ENCODE measurements around the gene FAM13C.

DNA sequence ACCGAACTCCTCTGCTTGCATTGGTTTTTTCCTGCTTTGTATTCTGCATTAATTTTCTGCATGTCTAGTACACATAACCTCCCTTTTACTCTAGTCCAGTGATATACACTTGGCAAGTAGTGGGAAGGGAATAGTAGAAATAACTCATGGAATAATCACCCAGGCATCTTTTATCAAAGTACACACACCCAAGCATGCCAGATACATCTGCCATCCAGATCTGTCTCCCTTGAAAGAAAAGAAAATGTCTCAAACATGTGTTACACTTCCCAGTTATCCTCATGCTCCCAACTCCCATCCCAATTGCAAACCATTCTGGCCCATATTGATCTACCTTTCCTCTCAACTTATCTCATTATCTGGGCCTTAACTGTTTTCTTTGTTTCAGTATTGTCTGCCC is 106.9 kb downstream of the FAM13C start:
- TF ChIP-seq, protein P1, sequence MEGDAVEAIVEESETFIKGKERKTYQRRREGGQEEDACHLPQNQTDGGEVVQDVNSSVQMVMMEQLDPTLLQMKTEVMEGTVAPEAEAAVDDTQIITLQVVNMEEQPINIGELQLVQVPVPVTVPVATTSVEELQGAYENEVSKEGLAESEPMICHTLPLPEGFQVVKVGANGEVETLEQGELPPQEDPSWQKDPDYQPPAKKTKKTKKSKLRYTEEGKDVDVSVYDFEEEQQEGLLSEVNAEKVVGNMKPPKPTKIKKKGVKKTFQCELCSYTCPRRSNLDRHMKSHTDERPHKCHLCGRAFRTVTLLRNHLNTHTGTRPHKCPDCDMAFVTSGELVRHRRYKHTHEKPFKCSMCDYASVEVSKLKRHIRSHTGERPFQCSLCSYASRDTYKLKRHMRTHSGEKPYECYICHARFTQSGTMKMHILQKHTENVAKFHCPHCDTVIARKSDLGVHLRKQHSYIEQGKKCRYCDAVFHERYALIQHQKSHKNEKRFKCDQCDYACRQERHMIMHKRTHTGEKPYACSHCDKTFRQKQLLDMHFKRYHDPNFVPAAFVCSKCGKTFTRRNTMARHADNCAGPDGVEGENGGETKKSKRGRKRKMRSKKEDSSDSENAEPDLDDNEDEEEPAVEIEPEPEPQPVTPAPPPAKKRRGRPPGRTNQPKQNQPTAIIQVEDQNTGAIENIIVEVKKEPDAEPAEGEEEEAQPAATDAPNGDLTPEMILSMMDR (conservative IDR thresholded peaks at IDR 0.05; ENCODE audit: low read depth, low read length) = no peak
- no peak for TF ChIP-seq RAD21 (IDR thresholded peaks at IDR 0.05; ENCODE audit: low read length)
- no peak for TF ChIP-seq MAFK (IDR thresholded peaks at IDR 0.05; ENCODE audit: low read depth, low read length)
- TF ChIP-seq CEBPB (IDR thresholded peaks at IDR 0.05; ENCODE audit: low read depth, low read length) = no peak
- TF ChIP-seq POLR2A (IDR thresholded peaks at IDR 0.05; ENCODE audit: low read depth, low read length) = no peak
- TF ChIP-seq MXI1 (IDR thresholded peaks at IDR 0.05; ENCODE audit: borderline replicate concordance, low read depth, low read length) = no peak
- TF ChIP-seq RCOR1 (IDR thresholded peaks at IDR 0.05; ENCODE audit: insufficient replicate concordance, low read length) = no peak
- TF ChIP-seq, protein P2, sequence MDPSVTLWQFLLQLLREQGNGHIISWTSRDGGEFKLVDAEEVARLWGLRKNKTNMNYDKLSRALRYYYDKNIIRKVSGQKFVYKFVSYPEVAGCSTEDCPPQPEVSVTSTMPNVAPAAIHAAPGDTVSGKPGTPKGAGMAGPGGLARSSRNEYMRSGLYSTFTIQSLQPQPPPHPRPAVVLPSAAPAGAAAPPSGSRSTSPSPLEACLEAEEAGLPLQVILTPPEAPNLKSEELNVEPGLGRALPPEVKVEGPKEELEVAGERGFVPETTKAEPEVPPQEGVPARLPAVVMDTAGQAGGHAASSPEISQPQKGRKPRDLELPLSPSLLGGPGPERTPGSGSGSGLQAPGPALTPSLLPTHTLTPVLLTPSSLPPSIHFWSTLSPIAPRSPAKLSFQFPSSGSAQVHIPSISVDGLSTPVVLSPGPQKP (IDR thresholded peaks at IDR 0.05; ENCODE audit: borderline replicate concordance, low read depth, low read length) = no peak
- no peak for TF ChIP-seq CHD1 (IDR thresholded peaks at IDR 0.05; ENCODE audit: low read depth, low read length)
